NCI-H2029 (cell line): Measurements from ENCODE around the gene ECHDC1.
"Not testable (repeated sequence)": the region's sequence is repeated elsewhere in the genome, so short reads cannot be mapped to it uniquely, and the experiment has no call there.

Experiments used
- DNase-seq: peaks from one replicate; lab custom pipeline; 2025; lab: John Stamatoyannopoulos, UW

The ECHDC1 gene

GRCh38 chr6:127342296-127342945, 988 bp downstream of the ECHDC1 start:
- DNase-seq, result no peak

DNA sequence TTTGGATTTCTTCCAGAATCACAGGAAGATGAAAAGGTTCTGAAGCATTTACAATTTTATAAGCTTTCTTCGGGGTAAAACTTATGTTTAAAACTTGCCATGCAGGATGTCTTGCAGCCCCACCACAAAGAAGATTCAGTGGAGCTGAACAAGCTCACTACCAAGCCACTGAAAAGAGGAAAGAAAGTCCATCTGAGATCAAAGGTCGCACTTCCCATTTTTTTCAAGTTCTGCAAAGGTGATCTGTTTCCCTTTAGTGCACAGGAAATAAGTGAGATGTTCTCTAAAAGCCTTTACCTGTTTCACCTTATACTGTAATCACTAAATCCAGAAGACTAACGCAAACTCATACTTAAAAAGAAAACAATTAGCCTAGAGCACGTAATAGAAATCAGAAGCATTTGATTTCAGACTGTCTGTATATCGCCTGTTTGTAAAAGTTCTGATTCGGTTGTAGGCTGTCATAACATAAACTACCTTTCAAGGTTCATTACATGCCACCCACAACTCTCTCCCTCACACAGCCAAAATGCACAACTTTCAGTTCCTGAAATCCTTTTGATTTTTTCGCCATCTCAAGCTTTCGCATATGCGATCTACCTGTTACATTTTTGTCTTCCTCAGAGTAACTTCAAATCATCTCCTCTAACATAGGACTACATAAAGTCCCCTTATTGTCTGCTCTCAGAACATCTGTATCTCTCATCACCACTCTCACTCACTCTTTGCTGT, 1.8 kb downstream of the ECHDC1 start:
- no peak for DNase-seq

DNA sequence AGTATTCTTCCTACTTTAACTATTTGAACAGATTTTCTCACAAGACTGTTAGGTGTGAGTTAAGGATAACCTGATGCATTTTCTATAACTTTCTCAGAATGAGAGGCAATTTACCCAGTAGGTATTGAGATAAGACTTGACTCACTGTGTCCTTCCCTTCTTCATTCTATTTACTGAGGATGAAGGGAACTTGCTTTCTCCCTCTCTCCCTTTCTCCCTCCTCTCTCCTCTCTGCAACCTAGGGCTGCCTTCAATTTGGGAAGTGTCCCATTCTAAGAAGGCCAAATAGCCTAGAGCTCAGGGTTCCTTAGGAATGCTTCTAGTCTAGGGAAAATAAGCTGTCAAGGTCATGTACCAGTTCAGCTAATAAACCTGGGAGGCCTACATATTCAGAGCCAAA, 3.2 kb downstream of the ECHDC1 start:
- DNase-seq, result no peak

GRCh38 chr6:127338936-127339335, 4.5 kb downstream of the ECHDC1 start:
- no peak for DNase-seq

DNA sequence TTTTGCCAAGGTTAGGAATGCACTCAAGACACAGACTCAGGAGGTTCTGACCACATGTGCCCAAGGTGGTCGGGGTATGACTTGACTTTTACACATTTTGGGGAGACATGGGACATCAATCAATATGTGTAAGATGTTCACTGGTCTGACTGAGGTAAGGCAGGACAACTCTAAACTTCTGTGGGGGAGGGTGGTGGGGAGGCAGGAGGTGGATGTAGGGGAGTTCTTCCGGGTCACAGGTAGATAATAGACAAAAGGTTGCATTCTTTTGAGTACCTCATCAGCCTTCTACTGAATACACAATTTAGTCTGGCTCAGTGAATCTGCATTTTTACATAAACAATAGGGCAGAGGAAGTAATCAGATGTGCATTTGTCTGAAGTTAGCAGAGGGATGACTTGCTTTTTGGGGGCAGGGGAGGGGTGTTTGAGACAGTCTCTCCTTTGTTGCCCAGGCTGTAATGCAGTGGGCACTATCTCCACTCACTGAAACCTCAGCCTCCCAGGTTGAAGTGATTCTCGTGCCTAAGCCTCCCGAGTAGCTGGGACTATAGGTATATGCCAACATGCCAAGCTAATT, 10.9 kb downstream of the ECHDC1 start:
- DNase-seq, result no peak

- not testable (repeated sequence) for DNase-seq
Observed at GRCh38 chr6:127331256-127331655, 12.2 kb downstream of the ECHDC1 start.

DNA sequence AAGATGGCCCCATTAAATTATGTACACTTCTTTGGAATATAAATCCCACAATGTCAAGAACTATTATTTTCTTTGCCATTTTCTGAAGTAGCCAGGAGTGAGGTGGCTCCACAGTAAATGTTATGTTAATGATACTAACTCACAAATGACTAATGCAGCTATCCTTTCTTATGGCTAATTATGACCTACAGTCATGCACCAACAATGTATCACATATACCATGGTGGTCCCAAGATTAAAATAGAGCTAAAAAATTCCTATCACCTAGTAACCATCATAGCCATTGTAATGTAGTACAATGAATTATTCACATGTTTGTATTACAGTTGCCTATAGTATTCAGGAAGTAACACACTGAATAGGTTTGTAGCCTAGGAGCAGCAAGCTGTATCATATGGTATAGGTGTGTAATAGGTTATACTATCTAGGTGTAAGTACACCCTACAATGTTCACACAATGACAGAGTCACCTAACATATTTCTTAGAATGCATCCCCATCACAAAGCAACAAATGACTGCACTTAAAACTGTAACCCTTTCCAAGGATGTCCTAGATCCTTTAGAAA, 15.3 kb downstream of the ECHDC1 start:
- no peak for DNase-seq

DNA sequence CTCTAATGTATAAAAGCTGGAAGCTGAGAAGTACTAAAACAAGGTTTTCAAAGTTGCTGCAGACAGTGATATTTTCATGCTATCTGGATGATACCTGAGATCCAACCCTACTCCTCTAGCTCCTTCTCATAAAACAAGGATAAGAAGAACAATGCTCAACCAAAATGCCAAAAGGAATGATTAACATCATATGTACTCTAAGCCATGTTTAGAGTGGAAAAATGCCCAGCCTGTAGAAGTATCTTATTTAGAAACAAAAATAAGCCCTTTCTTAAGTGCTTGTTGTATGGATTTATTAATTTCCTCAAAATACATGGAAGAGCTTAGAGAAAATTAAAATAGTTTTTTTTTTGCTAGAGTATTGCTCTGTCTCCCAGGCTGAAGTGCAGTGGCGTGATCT, 23.7 kb downstream of the ECHDC1 start:
- no peak for DNase-seq

DNA sequence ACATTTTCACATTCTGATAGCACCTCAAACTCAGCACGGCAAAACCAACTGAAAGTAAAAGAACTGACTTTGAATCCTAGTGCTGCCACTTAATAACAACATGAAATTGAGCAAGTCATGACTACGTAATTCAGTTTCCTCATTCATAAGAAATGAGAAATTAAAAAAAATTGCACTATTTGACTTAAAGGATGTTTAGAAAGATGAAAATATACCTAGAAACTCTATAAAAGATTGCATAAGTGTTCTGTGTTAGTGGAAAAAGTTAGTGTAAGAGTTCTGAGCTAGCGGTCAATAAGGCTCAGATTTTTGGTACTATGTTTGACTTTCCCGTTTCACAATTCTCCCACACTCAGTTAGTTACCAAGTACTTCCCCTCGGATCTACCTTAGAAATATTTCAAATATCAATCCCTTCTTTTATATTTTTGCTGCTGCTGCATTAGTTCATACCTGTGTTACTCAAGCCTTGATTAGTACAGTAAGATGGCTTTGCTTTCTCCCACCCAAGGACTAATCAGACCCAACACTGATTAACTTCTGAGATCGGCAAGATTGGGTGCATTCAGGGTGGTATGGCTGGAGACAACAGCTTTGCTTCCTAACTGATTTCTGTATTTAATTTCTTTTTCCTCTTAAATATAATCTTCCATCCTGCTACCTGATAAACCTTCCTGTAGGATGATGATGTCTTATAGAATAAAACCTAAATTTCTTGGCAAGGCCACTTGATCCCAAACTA, 25.9 kb downstream of the ECHDC1 start:
- no peak for DNase-seq

DNA sequence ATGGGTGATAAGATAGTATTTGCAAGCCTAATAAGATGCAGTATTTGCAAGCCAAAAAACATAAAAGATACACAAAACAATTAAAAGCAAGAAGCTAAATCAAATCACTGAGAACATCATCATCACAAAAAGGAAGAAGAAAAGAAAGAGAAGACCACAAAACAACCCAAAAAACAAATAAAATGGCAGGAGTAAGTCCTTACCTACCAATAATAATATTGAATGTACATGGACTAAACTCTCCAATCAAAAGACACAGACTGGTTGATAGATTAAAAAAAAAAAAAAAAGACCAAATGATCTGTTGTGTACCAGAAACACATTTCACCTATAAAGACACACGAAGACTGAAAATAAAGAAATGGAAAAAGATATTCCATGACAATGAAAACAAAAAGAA, 37.7 kb downstream of the ECHDC1 start:
- no peak for DNase-seq

DNA sequence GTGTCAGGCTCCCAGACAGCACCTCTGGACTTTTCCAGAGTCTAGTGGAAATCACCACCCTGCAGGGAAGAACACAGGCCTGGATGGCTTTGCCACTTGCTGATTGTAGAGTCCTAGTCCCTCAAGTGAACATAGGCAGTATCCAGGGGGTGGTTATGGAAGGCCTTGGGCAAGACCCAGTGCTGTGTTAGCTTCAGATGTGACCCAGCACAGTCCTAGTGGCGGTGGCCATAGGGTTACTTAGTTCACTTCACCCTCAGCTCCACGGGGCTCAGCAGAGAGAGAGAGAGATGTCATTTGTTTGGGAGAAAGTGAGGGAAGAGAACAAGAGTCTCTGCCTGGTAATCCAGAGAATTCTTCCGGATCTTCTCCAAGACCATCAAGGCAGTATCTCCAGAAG, 39.5 kb downstream of the ECHDC1 start:
- no peak for DNase-seq

DNA sequence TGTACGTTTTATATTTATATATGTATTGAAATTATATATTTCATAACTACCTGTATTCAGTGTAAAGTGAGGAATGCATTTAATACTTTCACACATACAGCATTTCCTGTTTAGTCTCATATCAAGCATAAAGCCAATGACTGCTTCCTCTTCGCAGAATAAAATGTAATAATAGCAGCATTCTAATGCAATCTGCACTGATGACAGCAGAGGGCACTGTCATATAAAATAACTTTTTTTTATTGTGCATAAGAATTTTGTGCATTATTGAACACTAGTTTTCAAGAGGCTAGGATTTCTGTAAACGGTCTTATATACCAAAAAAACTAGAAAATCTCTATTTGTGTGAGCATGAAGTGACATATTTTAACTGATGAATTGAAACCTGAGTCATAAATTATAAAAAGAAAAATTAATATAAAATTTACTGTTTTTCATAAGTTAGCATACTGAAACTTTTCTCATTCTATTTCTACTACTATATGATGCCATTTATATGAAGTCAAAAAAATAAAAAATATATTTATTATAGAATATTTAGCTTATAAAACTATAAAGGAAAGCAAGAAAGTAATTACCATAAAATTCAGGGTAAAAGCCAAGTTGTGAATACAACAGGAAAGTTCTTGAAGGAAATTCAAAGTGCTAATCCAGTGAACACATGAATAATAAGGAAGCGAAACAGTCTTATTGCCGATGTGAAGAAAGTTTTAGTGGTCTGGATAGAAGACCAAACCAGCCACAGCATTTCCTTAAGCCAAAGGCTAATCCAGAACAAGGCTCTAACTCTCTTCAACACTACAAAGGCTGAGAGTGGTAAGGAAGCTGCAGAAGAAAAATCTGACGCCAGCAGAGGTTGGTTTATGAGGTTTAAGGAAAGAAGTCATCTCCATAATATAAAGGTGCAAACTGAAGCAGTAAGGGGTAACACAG, 40.4 kb downstream of the ECHDC1 start:
- DNase-seq, result peak; percentile 39

- no peak for DNase-seq
Observed at GRCh38 chr6:127301199-127301700, 42.2 kb downstream of the ECHDC1 start.

DNA sequence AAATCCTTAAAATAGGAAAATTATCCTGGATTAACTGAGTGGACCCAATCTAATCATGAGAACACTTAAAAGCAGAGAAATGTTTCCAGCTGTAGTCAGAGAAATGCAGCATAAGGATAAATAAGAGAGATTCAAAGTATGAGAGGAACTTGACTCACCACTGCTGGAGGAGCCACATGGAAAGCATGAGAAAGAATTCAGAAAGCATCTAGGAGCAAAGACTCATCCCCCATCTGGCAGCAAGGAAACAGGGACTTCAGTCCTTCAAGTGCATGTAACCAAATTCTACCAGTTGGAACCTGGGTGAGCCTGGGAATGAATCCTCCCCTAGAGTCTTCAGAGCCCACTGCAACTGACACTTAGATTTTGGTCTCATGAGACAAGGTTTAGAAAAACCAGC, 43.0 kb downstream of the ECHDC1 start:
- DNase-seq, result no peak

DNA sequence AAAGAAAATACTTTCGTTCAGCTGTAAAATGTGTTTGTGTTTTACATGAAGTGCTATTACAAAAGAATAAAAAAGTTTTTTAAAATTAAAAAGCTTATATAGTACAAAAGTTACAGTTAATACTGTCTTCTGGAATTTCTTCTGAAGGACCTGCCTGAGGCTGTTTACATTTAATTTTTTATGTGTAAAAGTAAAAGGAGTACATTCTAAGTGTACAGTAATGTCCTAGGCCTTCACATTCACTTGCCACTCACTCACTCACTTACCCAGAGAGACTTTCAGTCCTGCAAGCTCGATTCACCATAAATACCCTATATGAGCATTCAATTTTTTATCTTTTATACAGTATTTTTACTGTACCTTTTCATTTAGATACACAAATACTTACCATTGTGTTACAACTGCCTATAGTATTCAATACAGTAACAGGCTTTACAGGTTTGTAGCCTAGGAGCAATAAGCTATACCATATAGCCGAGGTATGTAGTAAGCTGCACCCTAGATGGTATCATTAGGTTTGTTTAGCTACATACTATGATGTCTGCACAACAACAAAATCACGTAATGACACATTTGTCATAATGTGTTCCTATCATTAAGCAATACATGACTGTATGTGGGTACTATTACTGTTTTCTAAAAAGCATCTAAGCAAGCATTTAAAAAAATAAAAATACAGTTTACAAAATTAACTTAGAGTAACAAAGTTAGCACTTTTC, 43.7 kb downstream of the ECHDC1 start:
- no peak for DNase-seq

- DNase-seq, result no peak
Observed at GRCh38 chr6:127298475-127298874, 44.9 kb downstream of the ECHDC1 start.

GRCh38 chr6:127297502-127298070, 45.8 kb downstream of the ECHDC1 start:
- no peak for DNase-seq

GRCh38 chr6:127291495-127291894, 51.9 kb downstream of the ECHDC1 start:
- no peak for DNase-seq

DNA sequence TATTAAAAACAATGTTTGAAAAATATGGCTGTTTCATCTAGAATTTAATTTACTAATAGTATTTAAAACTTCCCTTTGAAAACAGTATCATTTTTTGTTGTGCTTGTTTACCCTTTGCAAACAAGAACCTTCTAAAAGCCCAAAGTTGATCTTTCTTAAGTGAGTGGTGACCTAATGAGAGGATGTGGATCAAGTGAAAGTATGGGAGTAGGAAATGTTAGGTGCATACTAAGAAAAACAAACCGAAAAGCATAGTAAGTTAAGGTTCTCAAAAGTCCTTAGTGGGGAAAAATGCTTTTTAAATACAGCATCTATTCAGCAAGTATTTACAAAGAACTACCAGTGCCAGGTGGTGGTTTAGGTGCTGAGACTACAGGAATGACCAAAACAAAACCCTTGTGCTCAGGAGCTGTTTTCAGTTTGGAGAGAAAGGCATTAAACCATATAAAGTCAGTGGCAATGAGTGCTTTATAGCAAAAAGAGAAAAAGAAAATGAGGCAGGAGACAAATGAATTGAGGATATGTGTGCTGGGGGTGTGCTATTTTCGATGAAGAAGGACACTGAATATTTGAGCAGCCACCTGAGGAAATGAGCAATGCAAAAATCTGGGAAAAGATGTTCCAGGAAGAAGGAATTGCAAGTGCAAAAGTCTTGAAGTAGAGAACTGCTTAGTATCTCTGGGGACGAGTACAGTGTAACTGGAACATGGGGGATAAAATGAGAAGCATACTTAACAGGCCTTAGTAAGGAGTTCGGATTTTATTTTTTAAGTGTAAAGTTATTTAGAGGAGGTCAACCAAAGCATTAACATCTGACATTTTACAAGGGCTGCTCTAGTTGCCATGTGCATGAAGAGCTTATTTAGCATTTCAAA, 52.8 kb downstream of the ECHDC1 start:
- no peak for DNase-seq
